SK-N-SH (cell line): Measurements from ENCODE around the gene MS4A10. TPM values are rescaled to one million over a fixed set of nuclear protein-coding genes. Genes with fewer than 3 reads are reported as not detected.

Experiments used
- CTCF ChIA-PET: fragments of 300-600, 350-600 bp; formaldehyde crosslinking; extraction: SDS; loops from one replicate; lab custom pipeline; 2021; lab: Yijun Ruan, JAX
- POLR2A ChIA-PET: fragments of 350-600 bp; sonication (Branson Sonifier 250); formaldehyde crosslinking; extraction: SDS; loops from one replicate; lab custom pipeline; 2020; ENCODE audit warnings: antibody characterized with exemption, inconsistent platforms; lab: Yijun Ruan, JAX
- DNase-seq: peaks from one replicate; pipeline ENCODE4 v3.0.0; 2012
- H2AFZ ChIP-seq: fragments of 200-600 bp; sonication (generic); 2 replicates; pipeline ENCODE4 v1.8.1; 2016; ENCODE audit warnings: antibody characterized with exemption, mild to moderate bottlenecking, low read depth
- H3F3A ChIP-seq: fragments of 200-600 bp; sonication (generic); replicated peaks from 2 replicates; pipeline ENCODE3; 2016; ENCODE audit warnings: antibody characterized with exemption, mild to moderate bottlenecking; ENCODE audit not compliant: insufficient read depth
- H3K27ac ChIP-seq, 2 experiments: fragments of 200-500 bp in 1 of 2; fragments of 200-600 bp in 1 of 2; sonication (Bioruptor generic) in 1 of 2; sonication (generic), shearing (Covaris generic) in 1 of 2; 2 replicates each; pipeline versions ENCODE4 v1.5.1 to v1.6.1; 2014 to 2016; ENCODE audit warnings: low read depth in 2 of 2, inconsistent platforms in 1 of 2, low read length in 1 of 2, mild to moderate bottlenecking in 1 of 2, mixed read lengths in 1 of 2
- H3K27me3 ChIP-seq: fragments of 200-600 bp; sonication (generic), shearing (Covaris generic); 2 replicates; pipeline ENCODE4 v1.6.1; 2016; ENCODE audit warnings: mixed run types; ENCODE audit not compliant: insufficient read depth
- H3K36me3 ChIP-seq, 2 experiments: fragments of 200-500 bp in 1 of 2; fragments of 200-600 bp in 1 of 2; sonication (Bioruptor generic) in 1 of 2; sonication (generic) in 1 of 2; replicated peaks in 1 of 2; 2 replicates each; pipeline versions ENCODE3 to v1.5.1; 2014 to 2016; ENCODE audit warnings: low read length in 1 of 2, mild to moderate bottlenecking in 1 of 2; ENCODE audit not compliant: insufficient read depth in 2 of 2, control insufficient read depth in 1 of 2
- H3K4me1 ChIP-seq, 2 experiments: fragments of 200-500 bp in 1 of 2; fragments of 200-600 bp in 1 of 2; sonication (Bioruptor generic) in 1 of 2; sonication (generic), shearing (Covaris generic) in 1 of 2; 2 replicates each; pipeline versions ENCODE4 v1.5.1 to v1.6.1; 2014 to 2016; ENCODE audit warnings: low read depth in 1 of 2, low read length in 1 of 2, mixed run types in 1 of 2; ENCODE audit not compliant: insufficient read depth in 2 of 2, control insufficient read depth in 1 of 2
- H3K4me2 ChIP-seq: fragments of 200-600 bp; sonication (generic), shearing (Covaris generic); 2 replicates; pipeline ENCODE4 v1.6.1; 2017; ENCODE audit warnings: mixed run types
- H3K4me3 ChIP-seq, 2 experiments: fragments of 200-500 bp in 1 of 2; fragments of 200-600 bp in 1 of 2; sonication (Bioruptor generic) in 1 of 2; sonication (generic), shearing (Covaris generic) in 1 of 2; 2 replicates each; pipeline versions ENCODE4 v1.5.1 to v1.8.1; 2014 to 2016; ENCODE audit warnings: low read depth in 2 of 2, inconsistent platforms in 1 of 2, low read length in 1 of 2, mild to moderate bottlenecking in 1 of 2, mixed read lengths in 1 of 2, moderate library complexity in 1 of 2
- H3K79me2 ChIP-seq: fragments of 200-600 bp; sonication (generic); 2 replicates; pipeline ENCODE4 v1.8.1; 2017; ENCODE audit warnings: mild to moderate bottlenecking; ENCODE audit not compliant: insufficient read depth
- H3K9ac ChIP-seq: fragments of 200-600 bp; sonication (generic); 2 replicates; pipeline ENCODE4 v1.6.1; 2017; ENCODE audit warnings: mixed run types
- H3K9me2 ChIP-seq: fragments of 200-600 bp; sonication (generic); 2 replicates; pipeline ENCODE4 v1.6.1; 2017; ENCODE audit warnings: mixed run types
- H3K9me3 ChIP-seq: fragments of 200-600 bp; sonication (generic); 2 replicates; pipeline ENCODE4 v1.6.1; 2017; ENCODE audit warnings: mixed run types, mild to moderate bottlenecking, moderate library complexity
- H4K20me1 ChIP-seq: fragments of 200-600 bp; sonication (generic); 2 replicates; pipeline ENCODE4 v1.6.1; 2017; ENCODE audit warnings: mild to moderate bottlenecking, mixed run types; ENCODE audit not compliant: insufficient read depth
- CTCF ChIP-seq: fragments of 200-600 bp; sonication (generic); IDR thresholded peaks from 2 replicates; pipeline ENCODE4 v1.6.1; 2017; ENCODE audit warnings: antibody characterized with exemption, mild to moderate bottlenecking, moderate library complexity
- EP300 ChIP-seq, 2 experiments: IDR thresholded peaks; 2 replicates each; pipeline versions ENCODE4 v1.4.0 to v1.6.1; 2012; ENCODE audit warnings: borderline replicate concordance in 1 of 2, low read depth in 1 of 2, low read length in 1 of 2
- EZH2phosphoT487 ChIP-seq: fragments of 200-600 bp; sonication (generic); IDR thresholded peaks from 2 replicates; pipeline ENCODE4 v1.6.1; 2017; ENCODE audit warnings: low read depth, mixed run types, mild to moderate bottlenecking, antibody characterized with exemption, moderate library complexity, borderline replicate concordance
- FOXJ3 ChIP-seq: sonication (generic); formaldehyde crosslinking; IDR thresholded peaks from 2 replicates; pipeline ENCODE4 v1.5.1; 2020; ENCODE audit warnings: mild to moderate bottlenecking, missing genetic modification reagents
- GATA2 ChIP-seq: sonication (generic); formaldehyde crosslinking; IDR thresholded peaks from 2 replicates; pipeline ENCODE4 v1.5.0; 2020; ENCODE audit warnings: mild to moderate bottlenecking, missing genetic modification reagents
- MAX ChIP-seq: IDR thresholded peaks from 2 replicates; pipeline ENCODE4 v1.4.0; 2012; ENCODE audit warnings: low read depth
- MXI1 ChIP-seq: IDR thresholded peaks from 2 replicates; pipeline ENCODE4 v1.6.1; 2012; ENCODE audit warnings: mild to moderate bottlenecking, low read depth, low read length, improper control_type of control experiment
- NFIC ChIP-seq: IDR thresholded peaks from 2 replicates; pipeline ENCODE4 v1.4.0; 2012; ENCODE audit warnings: borderline replicate concordance
- PBX3 ChIP-seq: IDR thresholded peaks from 2 replicates; pipeline ENCODE4; 2012
- RAD21 ChIP-seq: IDR thresholded peaks from 2 replicates; pipeline ENCODE4 v1.6.1; 2012; ENCODE audit warnings: mild to moderate bottlenecking, low read length
- RFX5 ChIP-seq: IDR thresholded peaks from 2 replicates; pipeline ENCODE4 v1.6.1; 2012; ENCODE audit warnings: mild to moderate bottlenecking, improper control_type of control experiment, low read length
- RXRA ChIP-seq: IDR thresholded peaks from 2 replicates; pipeline ENCODE4 v1.4.0; 2012; ENCODE audit warnings: low read depth, mild to moderate bottlenecking, borderline replicate concordance
- SIN3A ChIP-seq: IDR thresholded peaks from 2 replicates; pipeline ENCODE4 v1.6.1; 2012; ENCODE audit warnings: low read depth, mild to moderate bottlenecking, low read length, moderate library complexity, borderline replicate concordance
- SMC3 ChIP-seq: IDR thresholded peaks from 2 replicates; pipeline ENCODE4 v1.6.1; 2012; ENCODE audit warnings: low read depth, low read length, improper control_type of control experiment
- USF1 ChIP-seq: IDR thresholded peaks from 2 replicates; pipeline ENCODE4 v1.4.0; 2012; ENCODE audit warnings: low read depth, borderline replicate concordance
- WGBS: methylation state at CpG from one replicate; pipeline ENCODE4 v1.1.6; 2017; ENCODE audit warnings: low lambda C conversion rate; 5-methylcytosine and 5-hydroxymethylcytosine counted together
- polyA plus RNA-seq, 3 experiments: library from polyadenylated mRNA; depleted of rRNA; stranded (reverse); fragments of >200 nt; gene quantifications; 2 replicates each; pipeline ENCODE4 v1.2.3, GENCODE V29; 2012

MS4A10 gene
- polyA plus RNA-seq, 1 of the 3 experiments (the other 2 are of a cell fraction) = not detected

- no peak overlapping the region for H3K27ac ChIP-seq
- H3F3A ChIP-seq = no peaks in the 10 kb centered on the region
- CTCF ChIA-PET = interaction anchor here (1.0 kb wide), 1 partner anchor 8 kb away, joined by 4 read pairs; no protein-coding TSS in a partner anchor
- H4K20me1 ChIP-seq = no peaks in the 10 kb centered on the region
- H3K9me2 ChIP-seq = no peaks in the 10 kb centered on the region
- H3K9me3 ChIP-seq = no peaks in the 10 kb centered on the region
- no peak for DNase-seq
- no peak overlapping the region for H3K9ac ChIP-seq
- H2AFZ ChIP-seq = no peak overlapping the region
- H3K36me3 ChIP-seq = no peaks in the 10 kb centered on the region
- H3K4me3 ChIP-seq = no peak overlapping the region
- H3K27me3 ChIP-seq = peaks cover 73% of the 10 kb centered on the region
- no peaks in the 10 kb centered on the region for H3K4me1 ChIP-seq
- POLR2A ChIA-PET = no interaction called here
- H3K4me2 ChIP-seq = no peak overlapping the region
- TF ChIP-seq GATA2 (CRISPR knock-in tag) (no peak), PBX3 (no peak), NFIC (no peak), USF1 (no peak), FOXJ3 (CRISPR knock-in tag) (no peak), EZH2phosphoT487 (no peak), RFX5 (no peak), EP300 (IDR thresholded peaks at IDR 0.05; ENCODE audit: borderline replicate concordance in 1 of 2, low read depth in 1 of 2, low read length in 1 of 2) (no peak), RXRA (no peak), MXI1 (no peak), MAX (no peak)
- 41% methylated on average over 6 of the region's 6 CpGs for WGBS
- no peaks in the 10 kb centered on the region for H3K79me2 ChIP-seq
Observed at GRCh38 chr11:60754887-60755286, 30.2 kb upstream of the MS4A10 start.

- TF ChIP-seq SIN3A (no peak), SMC3 (peak; percentile 18; the same call in 1 of the 2 replicates), CTCF (peak; percentile 44), RAD21 (peak; percentile 23; the same call in 1 of the 2 replicates)
- CTCF ChIA-PET = interaction anchor here (0.5 to 1.6 kb wide), 8 partner anchors 8 to 60 kb away, joined by 3 to 5 read pairs (median 4); no protein-coding TSS in a partner anchor
- no peaks in the 10 kb centered on the region for H3K36me3 ChIP-seq
- no peaks in the 10 kb centered on the region for H3K4me1 ChIP-seq
- no peak within 1 kb of the TSS for H3K27ac ChIP-seq
- H3F3A ChIP-seq = no peaks in the 10 kb centered on the region
- no peak within 1 kb of the TSS for H3K4me3 ChIP-seq
- peak; percentile 57 for DNase-seq
- POLR2A ChIA-PET = no interaction called here
- peaks cover 75% of the 10 kb centered on the region for H3K27me3 ChIP-seq
- H4K20me1 ChIP-seq = no peaks in the 10 kb centered on the region
- H3K4me2 ChIP-seq = no peak within 1 kb of the TSS
- no peak within 1 kb of the TSS for H3K9ac ChIP-seq
- no peak within 1 kb of the TSS for H2AFZ ChIP-seq
- no peaks in the 10 kb centered on the region for H3K9me3 ChIP-seq
- WGBS = 39% methylated on average over 14 of the region's 14 CpGs
- H3K79me2 ChIP-seq = no peaks in the 10 kb centered on the region
- no peaks in the 10 kb centered on the region for H3K9me2 ChIP-seq
Observed at GRCh38 chr11:60756307-60757032, 28.7 kb upstream of the MS4A10 start, which contains the start of gene MS4A15. MS4A15 (plus strand) TSS chr11:60756867; CDS start chr11:60763734, 6,867 bp downstream.
